ENCODE measurements around the gene CNTROB. TPM values are rescaled to one million over a fixed set of nuclear protein-coding genes. Genes with fewer than 3 reads are reported as not detected.

Gene CNTROB
- total RNA-seq, 2 experiments from 2014 or later = 55.4 to 72.3 TPM

DNA sequence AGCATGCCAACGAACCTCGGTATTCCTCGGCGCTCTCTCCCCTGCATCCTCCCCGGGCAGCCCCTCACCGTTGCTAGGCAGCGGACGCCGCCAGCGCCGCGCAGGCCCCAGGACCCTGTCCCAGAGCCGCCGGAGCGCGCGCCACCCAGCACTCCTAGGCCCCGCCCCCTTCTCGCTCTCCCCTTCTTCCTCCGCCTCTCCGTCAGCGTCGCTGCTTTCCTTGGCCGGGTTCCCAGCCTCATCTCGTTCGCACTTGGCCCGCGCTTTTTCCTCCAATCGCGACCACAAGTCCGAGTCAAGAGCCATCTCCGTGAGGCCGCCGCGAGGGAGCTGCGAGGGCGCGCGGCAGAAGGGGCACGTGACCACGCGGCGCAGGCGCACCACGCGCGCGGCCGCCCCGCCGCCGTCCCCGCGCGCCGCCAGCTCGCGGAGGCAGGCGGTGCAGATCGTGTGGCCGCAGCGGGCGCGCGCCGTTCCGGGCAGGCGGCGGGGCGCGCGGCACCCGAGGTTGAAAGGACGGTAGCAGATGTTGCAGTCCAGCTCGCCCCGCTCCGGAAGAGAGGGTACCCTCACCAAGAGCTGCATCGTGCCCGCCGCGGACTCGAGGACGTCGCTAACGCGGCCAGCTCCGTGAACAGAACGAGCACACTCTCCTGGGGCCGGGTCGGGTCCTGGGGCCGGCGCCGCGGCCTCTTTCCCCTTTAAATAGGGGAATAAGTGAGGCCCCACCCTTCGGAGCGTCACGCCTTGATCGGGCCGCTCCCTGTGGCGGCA lies 16.2 kb upstream of the CNTROB start, which contains the start of gene RNF227:
RNF227 (minus strand) TSS at position 679 of the 774 bp plus-strand sequence; CDS start at position 585, 94 bp downstream.
- Histone ChIP-seq H3K79me2 (ENCODE audit: insufficient read depth, low read depth, low read length) (no peaks in the 10 kb centered on the region), H3K9me2 (ENCODE audit: insufficient read depth, low read length) (no peaks in the 10 kb centered on the region), H3K4me2 (ENCODE audit: low read length) (peak within 1 kb of the TSS; percentile 100), H2AFZ (ENCODE audit: low read length) (peak within 1 kb of the TSS; percentile 81), H3K27ac (ENCODE audit: low read depth, low read length, poor library complexity, severe bottlenecking) (peak within 1 kb of the TSS; percentile 70), H3K36me3 (ENCODE audit: insufficient read depth, low read length) (peaks cover 29% of the 10 kb centered on the region), H3K4me1 (ENCODE audit: insufficient read depth, low read length, poor library complexity, severe bottlenecking) (peaks cover 39% of the 10 kb centered on the region), H3K9me3 (ENCODE audit: low read length) (no peaks in the 10 kb centered on the region), H4K20me1 (ENCODE audit: insufficient read depth, low read length) (no peaks in the 10 kb centered on the region), H3K4me3 (ENCODE audit: low read depth, low read length, poor library complexity, severe bottlenecking) (peak within 1 kb of the TSS; percentile 76)
- BruUV-seq (replicated peaks) = no TSS peak
- CTCF ChIA-PET (ENCODE audit: unreplicated experiment) = interaction anchor here (1.2 to 1.8 kb wide), 2 partner anchors 23 to 73 kb away, joined by 3 to 4 read pairs; no protein-coding TSS in a partner anchor
- intact Hi-C loops (cut with micrococcal nuclease; ENCODE audit: unreplicated experiment) = loop anchor here (2.0 kb wide), 1 partner anchor 17 kb away; the partner anchor contains the start of gene CNTROB
- TF ChIP-seq, protein P1, sequence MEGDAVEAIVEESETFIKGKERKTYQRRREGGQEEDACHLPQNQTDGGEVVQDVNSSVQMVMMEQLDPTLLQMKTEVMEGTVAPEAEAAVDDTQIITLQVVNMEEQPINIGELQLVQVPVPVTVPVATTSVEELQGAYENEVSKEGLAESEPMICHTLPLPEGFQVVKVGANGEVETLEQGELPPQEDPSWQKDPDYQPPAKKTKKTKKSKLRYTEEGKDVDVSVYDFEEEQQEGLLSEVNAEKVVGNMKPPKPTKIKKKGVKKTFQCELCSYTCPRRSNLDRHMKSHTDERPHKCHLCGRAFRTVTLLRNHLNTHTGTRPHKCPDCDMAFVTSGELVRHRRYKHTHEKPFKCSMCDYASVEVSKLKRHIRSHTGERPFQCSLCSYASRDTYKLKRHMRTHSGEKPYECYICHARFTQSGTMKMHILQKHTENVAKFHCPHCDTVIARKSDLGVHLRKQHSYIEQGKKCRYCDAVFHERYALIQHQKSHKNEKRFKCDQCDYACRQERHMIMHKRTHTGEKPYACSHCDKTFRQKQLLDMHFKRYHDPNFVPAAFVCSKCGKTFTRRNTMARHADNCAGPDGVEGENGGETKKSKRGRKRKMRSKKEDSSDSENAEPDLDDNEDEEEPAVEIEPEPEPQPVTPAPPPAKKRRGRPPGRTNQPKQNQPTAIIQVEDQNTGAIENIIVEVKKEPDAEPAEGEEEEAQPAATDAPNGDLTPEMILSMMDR (conservative IDR thresholded peaks at IDR 0.05; ENCODE audit: low read length) = no peak
- TF ChIP-seq EZH2phosphoT487 (IDR thresholded peaks at IDR 0.05; ENCODE audit: borderline replicate concordance, low read depth, low read length) = no peak
- peak; percentile 83 for DNase-seq (ENCODE audit: low spot score)
- POLR2A ChIA-PET = interaction anchor here (1.2 to 2.1 kb wide), 2 partner anchors 16 to 17 kb away, joined by 5 read pairs; partner anchors contain the start of genes CNTROB and TRAPPC1

DNA sequence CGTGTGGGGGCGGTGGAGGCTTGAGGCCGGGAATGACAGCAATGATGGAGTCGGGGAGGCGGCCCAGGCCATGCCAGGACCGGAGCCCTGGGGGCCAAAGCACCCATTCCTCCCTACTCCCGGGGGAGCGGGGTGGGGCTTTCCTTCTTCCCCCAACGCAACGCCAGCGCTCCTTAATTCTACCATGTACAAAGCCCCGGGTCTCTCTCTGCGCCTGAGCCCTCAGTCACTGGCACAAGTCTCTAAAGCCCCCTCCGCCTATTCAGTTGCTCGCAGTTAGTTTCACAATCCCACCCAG lies 15.7 kb upstream of the CNTROB start:
- Histone ChIP-seq H3K27ac (ENCODE audit: low read depth, low read length, poor library complexity, severe bottlenecking) (no peak overlapping the region), H3K4me2 (ENCODE audit: low read length) (peak overlapping the region; percentile 100), H4K20me1 (ENCODE audit: insufficient read depth, low read length) (no peaks in the 10 kb centered on the region), H3K4me3 (ENCODE audit: low read depth, low read length, poor library complexity, severe bottlenecking) (peak overlapping the region; percentile 76), H3K79me2 (ENCODE audit: insufficient read depth, low read depth, low read length) (no peaks in the 10 kb centered on the region), H3K36me3 (ENCODE audit: insufficient read depth, low read length) (peaks cover 23% of the 10 kb centered on the region), H3K9me2 (ENCODE audit: insufficient read depth, low read length) (no peaks in the 10 kb centered on the region), H2AFZ (ENCODE audit: low read length) (peak overlapping the region; percentile 81), H3K9me3 (ENCODE audit: low read length) (no peaks in the 10 kb centered on the region), H3K4me1 (ENCODE audit: insufficient read depth, low read length, poor library complexity, severe bottlenecking) (peaks cover 39% of the 10 kb centered on the region)
- ChIA-PET CTCF (ENCODE audit: unreplicated experiment) (interaction anchor here (1.8 kb wide), 1 partner anchor 72 kb away, joined by 4 read pairs; no protein-coding TSS in a partner anchor), POLR2A (interaction anchor here (1.2 to 2.1 kb wide), 2 partner anchors 15 to 17 kb away, joined by 5 read pairs; partner anchors contain the start of genes CNTROB and TRAPPC1)
- intact Hi-C loops (cut with micrococcal nuclease; ENCODE audit: unreplicated experiment) = no loop called here
- no peak for TF ChIP-seq EZH2phosphoT487 (IDR thresholded peaks at IDR 0.05; ENCODE audit: borderline replicate concordance, low read depth, low read length)
- TF ChIP-seq, protein P1 (conservative IDR thresholded peaks at IDR 0.05; ENCODE audit: low read length) = no peak
- BruUV-seq (replicated peaks) = no TSS peak
- DNase-seq (ENCODE audit: low spot score) = no peak
